B cell (primary cell): ENCODE results near the gene C10orf88. TPM values are rescaled to one million over a fixed set of nuclear protein-coding genes. Genes with fewer than 3 reads are reported as not detected.

Experiments
- ATAC-seq: fragments of 200-7000 bp; cut with Tn5 transposase; one replicate; pipeline ENCODE4 v1.10.0; 2021; ENCODE audit warnings: low read depth, mild to moderate bottlenecking, moderate number of reproducible peaks, moderate library complexity
- CTCF ChIA-PET: fragments of 350-600 bp; sonication (Branson Sonifier 250); formaldehyde crosslinking; loops from one replicate; lab custom pipeline; 2021; ENCODE audit warnings: antibody characterized with exemption, inconsistent platforms; lab: Charles Lee
- POLR2A ChIA-PET: fragments of 350-600 bp; sonication (Branson Sonifier 250); formaldehyde crosslinking; loops from one replicate; lab custom pipeline; 2021; ENCODE audit warnings: antibody characterized with exemption; lab: Charles Lee
- DNase-seq: peaks from one replicate; pipeline ENCODE4 v3.0.0; 2013
- H2AFZ ChIP-seq: 2 replicates; pipeline ENCODE4 v1.6.1; 2012; ENCODE audit warnings: mild to moderate bottlenecking, low read depth, low read length; ENCODE audit not compliant: insufficient read depth, poor library complexity, severe bottlenecking
- H3K27ac ChIP-seq, 2 donors: 1 replicate in 1 of 2; 2 replicates in 1 of 2; pipeline ENCODE4 v1.5.1; 2012 to 2013; ENCODE audit warnings: low read length in 2 of 2, mild to moderate bottlenecking in 2 of 2, moderate library complexity in 1 of 2
- H3K27me3 ChIP-seq, 4 experiments: fragments of 200-600 bp in 1 of 4; sonication (generic) in 1 of 4; replicated peaks in 1 of 4; 1 replicate in 2 of 4; 2 replicates in 2 of 4; pipeline versions ENCODE4 v1.6.1 to v1.7.0; 2013 to 2016; ENCODE audit warnings: low read length in 3 of 4, mild to moderate bottlenecking in 2 of 4, mixed read lengths in 1 of 4, moderate library complexity in 1 of 4; ENCODE audit not compliant: insufficient read depth in 4 of 4, control insufficient read depth in 3 of 4; ENCODE audit errors: control extremely low read depth in 1 of 4
- H3K36me3 ChIP-seq, 2 experiments: replicated peaks in 1 of 2; 1 replicate in 1 of 2; 2 replicates in 1 of 2; pipeline versions ENCODE4 v1.6.1 to v1.7.1; 2013; ENCODE audit warnings: low read length in 1 of 2; ENCODE audit not compliant: insufficient read depth in 2 of 2, control insufficient read depth in 1 of 2; ENCODE audit errors: control extremely low read depth in 1 of 2, extremely low read depth in 1 of 2
- H3K4me1 ChIP-seq, 2 donors: fragments of 200-600 bp in 1 of 2; sonication (generic) in 1 of 2; 1 replicate in 1 of 2; 2 replicates in 1 of 2; pipeline versions ENCODE4 v1.5.1 to v1.6.1; 2013 to 2017; ENCODE audit warnings: low read length in 2 of 2; ENCODE audit not compliant: control insufficient read depth in 2 of 2, insufficient read depth in 2 of 2
- H3K4me2 ChIP-seq: replicated peaks from 2 replicates; pipeline ENCODE3; 2012; ENCODE audit warnings: mild to moderate bottlenecking, low read depth, low read length; ENCODE audit not compliant: poor library complexity, severe bottlenecking
- H3K4me3 ChIP-seq, 5 experiments: fragments of 200-600 bp in 1 of 5; sonication (generic) in 1 of 5; 1 replicate in 3 of 5; 2 replicates in 2 of 5; pipeline versions ENCODE4 v1.5.1 to v1.7.0; 2011 to 2016; ENCODE audit warnings: low read length in 4 of 5, mild to moderate bottlenecking in 4 of 5, low read depth in 2 of 5, control low read depth in 1 of 5, moderate library complexity in 1 of 5; ENCODE audit not compliant: insufficient read depth in 1 of 5; ENCODE audit errors: control extremely low read depth in 1 of 5, extremely low read depth in 1 of 5
- H3K79me2 ChIP-seq: fragments of 200-600 bp; sonication (generic); one replicate; pipeline ENCODE4 v1.6.0; 2016; ENCODE audit warnings: low read length; ENCODE audit not compliant: control insufficient read depth, insufficient read depth
- H3K9ac ChIP-seq: fragments of 200-600 bp; sonication (generic); 2 replicates; pipeline ENCODE4 v1.6.1; 2017; ENCODE audit warnings: mild to moderate bottlenecking, low read length, moderate library complexity
- H3K9me3 ChIP-seq, 3 donors: one replicate each; pipeline versions ENCODE4 v1.6.1 to v1.7.1; 2013; ENCODE audit warnings: low read length in 2 of 3; ENCODE audit not compliant: control insufficient read depth in 2 of 3, insufficient read depth in 1 of 3; ENCODE audit errors: control extremely low read depth in 1 of 3
- H4K20me1 ChIP-seq: 2 replicates; pipeline ENCODE4 v1.6.0; 2012; ENCODE audit warnings: mild to moderate bottlenecking, low read length; ENCODE audit not compliant: insufficient read depth, control insufficient read depth, poor library complexity, severe bottlenecking
- H3K27ac Mint-ChIP-seq: one replicate; pipeline ENCODE4 v1.8.0; 2021; ENCODE audit warnings: mixed read lengths
- H3K27me3 Mint-ChIP-seq: one replicate; pipeline ENCODE4 v1.8.0; 2021; ENCODE audit warnings: mixed read lengths
- H3K4me1 Mint-ChIP-seq: one replicate; pipeline ENCODE4 v1.8.0; 2021; ENCODE audit warnings: mixed read lengths
- H3K4me3 Mint-ChIP-seq: one replicate; pipeline ENCODE4 v1.8.0; 2021; ENCODE audit warnings: mixed read lengths
- H3K9me3 Mint-ChIP-seq: one replicate; pipeline ENCODE4 v1.8.0; 2022; ENCODE audit warnings: mixed read lengths; ENCODE audit not compliant: insufficient read depth
- EZH2 ChIP-seq: IDR thresholded peaks from 2 replicates; pipeline ENCODE4 v1.6.1; 2012; ENCODE audit warnings: borderline replicate concordance, low read depth, mild to moderate bottlenecking, moderate library complexity, low read length; ENCODE audit not compliant: insufficient read depth, poor library complexity, severe bottlenecking
- WGBS: methylation state at CpG from one replicate; pipeline ENCODE4 v1.1.5; 2013; ENCODE audit warnings: missing lambda C conversion rate; ENCODE audit not compliant: insufficient coverage; 5-methylcytosine and 5-hydroxymethylcytosine counted together
- intact Hi-C: fragments of 100-400 bp; cut with micrococcal nuclease; formaldehyde crosslinking; loops from one replicate; pipeline ENCODE4 v1.10.0; 2022
- polyA plus RNA-seq: library from polyadenylated mRNA; depleted of rRNA; stranded (reverse); fragments of >200 nt; gene quantifications from 2 replicates; pipeline ENCODE4 v1.2.3, GENCODE V29; 2012
- total RNA-seq, 2 donors: library from RNA; stranded (reverse); fragments of 120-200 nt in 1 of 2; gene quantifications; 1 replicate in 1 of 2; 2 replicates in 1 of 2; pipeline versions ENCODE4 v1.2.3 to v1.2.4, GENCODE V29; 2013 to 2022
- TF ChIP-seq, protein P1 (sequence below): fragments of 200-600 bp; IDR thresholded peaks from one replicate; pipeline ENCODE4 v1.8.0; 2022; ENCODE audit warnings: antibody characterized with exemption, mild to moderate bottlenecking

Gene C10orf88
- total and polyA plus RNA-seq, 2 donors (not counting 1 experiment from before 2014, with no cell fraction given): 4.1 to 11.1 TPM

GRCh38 chr10:122930140-122930539 is 23.9 kb downstream of the C10orf88 start:
- no CpG with 5 or more reads among the region's 1 CpG for WGBS
- ATAC-seq: no peak
- no peaks in the 10 kb centered on the region for H3K4me1 ChIP-seq
- no peaks in the 10 kb centered on the region for H3K27me3 Mint-ChIP-seq
- no peak overlapping the region for H2AFZ ChIP-seq
- ChIA-PET CTCF (no interaction called here), POLR2A (no interaction called here)
- H3K27ac Mint-ChIP-seq: no peak overlapping the region
- H3K79me2 ChIP-seq: no peaks in the 10 kb centered on the region
- no peak for DNase-seq
- no peak overlapping the region for H3K4me3 ChIP-seq
- intact Hi-C loops: no loop called here
- TF ChIP-seq EZH2: no peak
- TF ChIP-seq, protein P1, sequence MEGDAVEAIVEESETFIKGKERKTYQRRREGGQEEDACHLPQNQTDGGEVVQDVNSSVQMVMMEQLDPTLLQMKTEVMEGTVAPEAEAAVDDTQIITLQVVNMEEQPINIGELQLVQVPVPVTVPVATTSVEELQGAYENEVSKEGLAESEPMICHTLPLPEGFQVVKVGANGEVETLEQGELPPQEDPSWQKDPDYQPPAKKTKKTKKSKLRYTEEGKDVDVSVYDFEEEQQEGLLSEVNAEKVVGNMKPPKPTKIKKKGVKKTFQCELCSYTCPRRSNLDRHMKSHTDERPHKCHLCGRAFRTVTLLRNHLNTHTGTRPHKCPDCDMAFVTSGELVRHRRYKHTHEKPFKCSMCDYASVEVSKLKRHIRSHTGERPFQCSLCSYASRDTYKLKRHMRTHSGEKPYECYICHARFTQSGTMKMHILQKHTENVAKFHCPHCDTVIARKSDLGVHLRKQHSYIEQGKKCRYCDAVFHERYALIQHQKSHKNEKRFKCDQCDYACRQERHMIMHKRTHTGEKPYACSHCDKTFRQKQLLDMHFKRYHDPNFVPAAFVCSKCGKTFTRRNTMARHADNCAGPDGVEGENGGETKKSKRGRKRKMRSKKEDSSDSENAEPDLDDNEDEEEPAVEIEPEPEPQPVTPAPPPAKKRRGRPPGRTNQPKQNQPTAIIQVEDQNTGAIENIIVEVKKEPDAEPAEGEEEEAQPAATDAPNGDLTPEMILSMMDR: no peak
- H3K36me3 ChIP-seq: peaks cover 0 to 2% of the 10 kb centered on the region in 2 experiments
- H3K4me1 Mint-ChIP-seq: no peaks in the 10 kb centered on the region
- no peaks in the 10 kb centered on the region for H3K9me3 ChIP-seq
- H3K4me2 ChIP-seq: no peak overlapping the region
- no peak overlapping the region for H3K4me3 Mint-ChIP-seq
- no peaks in the 10 kb centered on the region for H3K27me3 ChIP-seq
- no peak overlapping the region for H3K27ac ChIP-seq
- no peak overlapping the region for H3K9ac ChIP-seq
- no peaks in the 10 kb centered on the region for H4K20me1 ChIP-seq
- H3K9me3 Mint-ChIP-seq: no peaks in the 10 kb centered on the region

DNA sequence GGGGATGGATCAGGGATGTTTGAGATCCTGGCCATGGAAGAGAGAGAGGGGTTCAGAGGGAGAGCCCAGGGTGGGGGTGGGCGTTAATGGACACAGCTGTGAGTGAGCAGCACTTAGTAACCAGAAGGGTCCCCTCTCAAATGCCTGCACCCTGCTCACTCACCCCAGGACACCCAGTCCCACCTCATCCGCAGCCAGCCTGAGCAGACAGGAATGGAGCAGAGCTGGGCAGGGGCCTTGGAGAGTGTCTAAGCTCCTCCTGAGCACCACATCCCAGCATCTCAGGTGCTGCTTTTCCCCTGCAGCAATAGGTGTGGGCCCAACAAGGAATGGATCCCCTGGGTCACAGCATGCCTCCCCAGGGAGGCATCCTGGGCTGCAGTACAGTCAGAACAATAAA is 38.3 kb downstream of the C10orf88 start:
- ChIA-PET POLR2A (no interaction called here), CTCF (no interaction called here)
- Histone ChIP-seq H3K9ac (no peak overlapping the region), H3K9me3 (peaks cover 0 to 9% (median 0%) of the 10 kb centered on the region in 3 donors), H3K4me1 (no peaks in the 10 kb centered on the region), H3K27me3 (peaks cover 0 to 2% (median 0%) of the 10 kb centered on the region in 4 experiments), H3K79me2 (no peaks in the 10 kb centered on the region), H3K27ac (no peak overlapping the region), H3K36me3 (no peaks in the 10 kb centered on the region), H2AFZ (no peak overlapping the region), H3K4me2 (no peak overlapping the region), H3K4me3 (no peak overlapping the region), H4K20me1 (no peaks in the 10 kb centered on the region)
- H3K27ac Mint-ChIP-seq: no peak overlapping the region
- ATAC-seq (no peak), DNase-seq (no peak)
- H3K9me3 Mint-ChIP-seq: no peaks in the 10 kb centered on the region
- H3K4me1 Mint-ChIP-seq: no peaks in the 10 kb centered on the region
- intact Hi-C loops: no loop called here
- H3K4me3 Mint-ChIP-seq: no peak overlapping the region
- peaks cover 8% of the 10 kb centered on the region for H3K27me3 Mint-ChIP-seq
- TF ChIP-seq EZH2: no peak
- TF ChIP-seq, protein P1: no peak
- 100% methylated on average over 1 of the region's 2 CpGs for WGBS
